Measurements from ENCODE around the gene DCD. TPM values are rescaled to one million over a fixed set of nuclear protein-coding genes. Genes with fewer than 3 reads are reported as not detected.

The DCD gene
- total and polyA plus RNA-seq, 2 of the 8 experiments (the other 6 are each of a cell fraction or from before 2014, with no cell fraction given), result not detected

DNA sequence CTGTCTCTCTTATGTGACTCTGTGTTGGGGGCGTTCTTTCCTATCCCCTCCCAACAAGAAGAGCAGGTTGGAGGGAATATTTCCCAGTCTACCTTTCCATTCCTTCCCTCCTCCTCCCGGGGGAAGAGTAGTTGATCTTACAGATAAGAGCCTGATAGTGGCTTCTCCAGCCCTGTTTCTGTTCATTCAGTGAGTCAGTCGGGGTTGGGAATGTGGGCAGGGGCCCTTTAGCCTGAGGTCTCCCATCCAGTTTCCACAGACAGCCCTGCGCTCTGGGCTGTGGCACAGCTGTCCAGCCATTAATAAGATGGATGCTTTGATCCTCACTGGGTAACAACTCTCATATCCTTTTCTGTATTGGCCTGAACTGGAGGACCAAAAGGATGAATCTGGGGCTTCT is 41.6 kb downstream of the DCD start:
- H4K91ac ChIP-seq (replicated peaks; ENCODE audit: insufficient read length, low read length), result no peak overlapping the region
- no peak overlapping the region for H2BK15ac ChIP-seq (ENCODE audit: low read length)
- WGBS, 2 experiments (ENCODE audit: extremely low coverage in 1 of 2, insufficient coverage in 1 of 2, insufficient read length in 1 of 2, insufficient replicate concordance in 2 of 2, low coverage in 1 of 2, low lambda C conversion rate in 2 of 2, missing lambda C conversion rate in 1 of 2), result 73% methylated on average over 4 of the region's 4 CpGs; no CpG with 5 or more reads in 1 of the 2 experiments
- H2BK5ac ChIP-seq (ENCODE audit: low read depth, low read length), result no peak overlapping the region
- H2BK120ac ChIP-seq (replicated peaks; ENCODE audit: low read depth, low read length), result no peak overlapping the region
- H3K79me2 ChIP-seq (ENCODE audit: control insufficient read depth in 1 of 2, insufficient read depth in 2 of 2, low read length in 2 of 2), result no peaks in the 10 kb centered on the region
- no peak overlapping the region for H4K5ac ChIP-seq (ENCODE audit: insufficient read length, low read depth, low read length)
- TF ChIP-seq CHD1 (IDR thresholded peaks at IDR 0.05; ENCODE audit: low read depth, low read length) (no peak), CREB1 (IDR thresholded peaks at IDR 0.05) (no peak), HDAC2 (IDR thresholded peaks at IDR 0.05; ENCODE audit: borderline replicate concordance in 1 of 2, low read depth in 2 of 2, low read length in 2 of 2) (no peak), EGR1 (IDR thresholded peaks at IDR 0.05; ENCODE audit: borderline replicate concordance, low read depth, low read length) (no peak), BRCA1 (IDR thresholded peaks at IDR 0.05; ENCODE audit: low read depth, low read length) (no peak), TBP (IDR thresholded peaks at IDR 0.05; ENCODE audit: low read depth, low read length) (no peak), CBX8 (IDR thresholded peaks at IDR 0.05; ENCODE audit: borderline replicate concordance, low read depth, low read length) (no peak), TEAD4 (IDR thresholded peaks at IDR 0.05; ENCODE audit: low read depth, low read length) (no peak)
- no peaks in the 10 kb centered on the region for H3K36me3 ChIP-seq (ENCODE audit: control insufficient read depth in 2 of 4, insufficient read depth in 4 of 4, low read length in 3 of 4)
- H3K56ac ChIP-seq (replicated peaks; ENCODE audit: insufficient read length, low read depth, low read length), result no peak overlapping the region
- no peaks in the 10 kb centered on the region for H3K79me1 ChIP-seq (ENCODE audit: low read depth, low read length)
- no peak overlapping the region for H2BK20ac ChIP-seq (ENCODE audit: low read length)
- no peak overlapping the region for H2AFZ ChIP-seq (ENCODE audit: low read length)
- no peak overlapping the region for H2BK12ac ChIP-seq (ENCODE audit: low read depth, low read length)
- no peak overlapping the region for H4K8ac ChIP-seq (ENCODE audit: extremely low read depth, insufficient read depth, low read length)
- H3K14ac ChIP-seq (ENCODE audit: insufficient read length), result no peak overlapping the region
- no peaks in the 10 kb centered on the region for H4K20me1 ChIP-seq (replicated peaks in 1 of 2; ENCODE audit: control insufficient read depth in 1 of 2, insufficient read depth in 2 of 2, low read length in 2 of 2)
- peaks cover 0 to 37% (median 19%) of the 10 kb centered on the region in 4 experiments; a peak in 6 of 7 replicates for H3K27me3 ChIP-seq (replicated peaks in 1 of 4; ENCODE audit: control insufficient read depth in 3 of 4, extremely low read depth in 1 of 4, insufficient read depth in 3 of 4, low read length in 3 of 4)
- POLR2A ChIA-PET (ENCODE audit: partially characterized antibody), result no interaction called here
- H3K27ac ChIP-seq (ENCODE audit: low read depth, low read length), result no peak overlapping the region
- CTCF ChIA-PET (ENCODE audit: partially characterized antibody), result interaction anchor here (0.6 to 3.6 kb wide), 9 partner anchors 10 to 57 kb away, joined by 3 to 26 read pairs (median 7); partner anchors contain the start of gene PDE1B
- H3K4me3 ChIP-seq (ENCODE audit: extremely low read depth in 1 of 4, insufficient read depth in 2 of 4, low read depth in 3 of 4, low read length in 4 of 4), result no peak overlapping the region
- no peak overlapping the region for H3K18ac ChIP-seq (ENCODE audit: extremely low read depth, low read length)
- H3K4me2 ChIP-seq (ENCODE audit: insufficient read depth in 1 of 2, low read depth in 2 of 2, low read length in 2 of 2), result no peak overlapping the region
- FAIRE-seq (no peak), DNase-seq (ENCODE audit: low read depth in 1 of 2, low spot score in 2 of 2) (no peak)
- no peak overlapping the region for H3K23ac ChIP-seq (ENCODE audit: insufficient read length)
- no peaks in the 10 kb centered on the region for H3K23me2 ChIP-seq (ENCODE audit: low read depth, low read length)
- no peaks in the 10 kb centered on the region for H3K4me1 ChIP-seq (replicated peaks in 1 of 4; ENCODE audit: control insufficient read depth in 3 of 4, insufficient read depth in 4 of 4, low read length in 3 of 4)
- H3K4ac ChIP-seq (replicated peaks; ENCODE audit: insufficient read length, low read depth, low read length), result no peak overlapping the region
- H2AK5ac ChIP-seq (ENCODE audit: low read depth, low read length), result no peak overlapping the region
- H3K9me3 ChIP-seq (ENCODE audit: insufficient read depth in 2 of 2, low read depth in 1 of 2, low read length in 1 of 2), result no peaks in the 10 kb centered on the region
- no peak overlapping the region for H3K9ac ChIP-seq (replicated peaks in 1 of 4; ENCODE audit: extremely low read depth in 1 of 4, low read depth in 3 of 4, low read length in 3 of 4)
